GM19351 (cell line): Measurements from ENCODE around the gene METTL8.

Experiments
- ATAC-seq: cut with Tn5 transposase; IDR thresholded peaks from one replicate; pipeline ENCODE4 v1.9.1; 2021; ENCODE audit warnings: mild to moderate bottlenecking, moderate library complexity; ENCODE audit not compliant: unreplicated experiment

The METTL8 gene, protein sequence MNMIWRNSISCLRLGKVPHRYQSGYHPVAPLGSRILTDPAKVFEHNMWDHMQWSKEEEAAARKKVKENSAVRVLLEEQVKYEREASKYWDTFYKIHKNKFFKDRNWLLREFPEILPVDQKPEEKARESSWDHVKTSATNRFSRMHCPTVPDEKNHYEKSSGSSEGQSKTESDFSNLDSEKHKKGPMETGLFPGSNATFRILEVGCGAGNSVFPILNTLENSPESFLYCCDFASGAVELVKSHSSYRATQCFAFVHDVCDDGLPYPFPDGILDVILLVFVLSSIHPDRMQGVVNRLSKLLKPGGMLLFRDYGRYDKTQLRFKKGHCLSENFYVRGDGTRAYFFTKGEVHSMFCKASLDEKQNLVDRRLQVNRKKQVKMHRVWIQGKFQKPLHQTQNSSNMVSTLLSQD

DNA sequence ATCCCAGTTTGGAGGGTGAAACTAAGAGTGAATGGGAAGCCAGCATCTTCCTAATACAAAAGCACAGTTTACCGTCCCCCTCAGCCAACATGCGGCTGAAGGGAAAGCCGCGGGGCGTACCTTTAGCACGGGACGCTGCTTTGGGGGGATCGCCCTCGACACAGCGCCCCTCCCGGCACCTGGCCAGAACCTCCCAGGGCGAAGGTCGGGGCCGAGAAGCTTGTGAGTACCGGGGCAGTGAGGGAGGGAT, at the start of gene METTL8:
Gene METTL8, minus strand, starts transcription at position 228 of the 250 bp plus-strand sequence. CDS start 41,805 bp downstream, outside the sequence.
- no peak for ATAC-seq

- no peak for ATAC-seq
These were observed 49.1 kb upstream of the METTL8 start for GRCh38 chr2:171482877-171483276.

GRCh38 chr2:171482308-171482707, 48.5 kb upstream of the METTL8 start:
- peak; percentile 53 for ATAC-seq

DNA sequence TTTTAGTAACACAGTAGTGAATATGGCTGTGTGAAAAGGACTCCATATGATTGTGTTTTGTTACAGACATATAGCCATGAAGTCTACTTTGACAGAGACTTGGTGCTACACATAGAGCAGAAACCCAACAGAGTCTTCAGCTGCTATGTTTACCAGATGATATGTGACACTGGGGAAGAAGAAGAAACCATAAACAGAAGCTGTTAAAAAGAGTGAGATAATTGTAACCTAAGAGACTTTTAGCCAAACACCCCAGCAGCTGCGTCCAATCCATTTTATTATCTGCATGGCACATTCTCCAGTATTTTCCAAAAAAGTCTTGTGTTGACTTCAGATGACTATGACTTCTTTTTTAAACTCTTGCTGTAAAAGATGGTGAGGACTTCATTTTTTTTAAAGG, 47.1 kb upstream of the METTL8 start:
- ATAC-seq: no peak

DNA sequence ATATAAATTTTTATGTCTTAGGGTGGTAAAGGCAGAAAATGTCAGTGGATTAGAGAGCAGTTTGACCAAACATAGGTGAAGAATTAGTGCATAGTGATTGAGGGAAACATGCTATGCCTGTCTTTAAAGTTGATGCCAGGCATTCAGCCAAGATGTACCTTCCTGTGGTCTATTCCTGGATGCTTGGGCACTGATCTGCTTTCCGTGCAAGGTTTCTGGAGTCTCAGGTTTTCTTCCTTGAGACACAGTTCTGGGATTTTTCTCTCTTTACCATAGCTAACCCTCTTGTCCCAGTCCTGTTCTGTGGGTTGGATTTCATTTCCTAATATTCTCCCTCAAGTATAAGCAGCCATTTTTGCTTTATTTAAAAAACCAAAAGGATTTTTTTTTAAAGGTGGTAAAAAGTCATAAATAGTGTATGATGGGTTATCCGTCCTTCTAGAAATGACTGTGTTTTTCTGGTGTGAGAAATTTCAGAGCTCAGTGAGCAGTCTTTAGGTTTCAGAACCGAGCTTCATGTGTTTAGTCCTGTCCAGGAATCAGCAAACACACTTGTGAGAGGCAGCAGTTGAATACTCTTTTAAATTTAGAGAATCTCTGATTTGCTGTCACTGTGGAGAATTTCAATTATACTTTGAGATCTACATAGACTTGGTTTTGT, 45.5 kb upstream of the METTL8 start:
- ATAC-seq: peak; percentile 88

GRCh38 chr2:171478345-171478744, 44.6 kb upstream of the METTL8 start:
- ATAC-seq: no peak

DNA sequence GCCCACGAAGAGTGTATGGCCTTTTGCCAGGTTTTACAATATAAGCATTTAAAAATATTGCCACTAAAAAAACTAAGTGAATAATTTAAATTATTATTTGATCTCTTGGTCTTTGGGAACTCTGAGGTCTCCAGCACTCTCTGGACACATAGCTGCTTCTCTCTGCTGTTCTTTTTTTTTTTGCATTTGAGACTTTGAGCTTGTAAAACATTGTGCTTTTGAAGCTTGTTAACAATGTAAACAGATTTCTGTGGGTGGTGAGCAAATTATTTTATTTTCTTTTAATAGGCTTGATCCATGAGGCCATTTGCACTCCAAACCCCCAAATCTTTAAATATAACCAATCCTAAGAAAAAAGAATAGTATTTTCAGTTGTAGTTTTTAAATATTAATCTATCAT, 42.2 kb upstream of the METTL8 start:
- no peak for ATAC-seq

DNA sequence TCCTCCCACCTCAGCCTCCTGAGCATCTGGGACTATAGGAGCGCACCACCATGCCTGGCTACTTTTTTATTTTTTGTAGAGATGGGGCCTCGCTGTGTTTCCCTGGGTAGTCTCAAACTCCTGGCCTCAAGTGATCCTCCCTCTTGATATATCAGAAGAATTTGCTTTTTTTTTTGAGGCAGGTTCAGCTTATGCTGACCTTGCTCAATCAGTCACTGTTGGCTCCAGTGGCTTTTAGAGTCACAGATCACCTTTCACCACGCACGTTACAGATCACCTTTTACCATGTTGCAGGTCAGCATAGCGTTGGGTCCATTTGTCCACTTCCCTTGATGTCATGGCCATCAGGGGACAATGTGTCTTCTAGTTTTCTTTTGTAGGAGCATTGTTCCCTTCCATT, 36.3 kb upstream of the METTL8 start:
- no peak for ATAC-seq

GRCh38 chr2:171469176-171469575, 35.4 kb upstream of the METTL8 start:
- ATAC-seq: no peak

DNA sequence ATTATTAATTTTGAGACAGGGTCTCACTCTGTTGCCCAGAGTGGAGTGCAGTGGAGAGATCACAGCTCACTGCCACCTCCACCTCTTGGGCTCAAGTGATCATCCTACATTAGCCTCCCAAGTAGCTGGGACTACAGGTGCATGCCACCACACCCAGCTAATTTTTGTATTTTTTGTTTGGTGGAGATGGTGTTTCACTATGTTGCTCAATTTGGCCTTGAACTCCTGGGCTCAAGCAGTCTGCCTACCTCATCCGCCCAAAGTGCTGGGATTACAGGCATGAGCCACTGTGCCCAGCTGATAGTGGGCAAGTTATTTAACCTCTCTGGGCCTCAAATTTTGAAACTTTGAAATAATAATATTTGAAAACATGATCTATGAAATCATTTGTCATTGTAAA, 26.7 kb upstream of the METTL8 start:
- no peak for ATAC-seq

- no peak for ATAC-seq
These were observed 25.7 kb upstream of the METTL8 start for GRCh38 chr2:171459498-171459897.

DNA sequence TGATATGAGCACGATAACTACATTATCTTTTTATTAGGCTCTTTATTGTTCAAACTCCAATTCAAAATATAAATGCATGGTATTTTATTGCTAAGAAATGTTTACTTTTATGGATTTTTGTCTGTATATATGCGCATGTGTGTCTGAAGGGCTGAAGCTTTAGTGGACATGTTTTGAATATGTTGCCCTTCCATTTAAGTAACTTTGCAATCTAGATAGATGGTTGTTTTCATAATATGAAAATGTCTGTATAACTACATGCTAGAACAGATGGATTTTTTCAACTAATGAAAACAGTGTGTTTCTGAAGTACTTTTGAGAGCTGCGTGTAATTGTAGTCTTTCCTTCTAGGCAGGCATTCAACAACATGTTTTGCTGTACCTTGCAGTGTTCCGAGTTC, 19.0 kb upstream of the METTL8 start:
- no peak for ATAC-seq

- ATAC-seq: no peak
These were observed 17.3 kb upstream of the METTL8 start for GRCh38 chr2:171451074-171451473.

GRCh38 chr2:171447675-171448074, 13.9 kb upstream of the METTL8 start:
- ATAC-seq: no peak

DNA sequence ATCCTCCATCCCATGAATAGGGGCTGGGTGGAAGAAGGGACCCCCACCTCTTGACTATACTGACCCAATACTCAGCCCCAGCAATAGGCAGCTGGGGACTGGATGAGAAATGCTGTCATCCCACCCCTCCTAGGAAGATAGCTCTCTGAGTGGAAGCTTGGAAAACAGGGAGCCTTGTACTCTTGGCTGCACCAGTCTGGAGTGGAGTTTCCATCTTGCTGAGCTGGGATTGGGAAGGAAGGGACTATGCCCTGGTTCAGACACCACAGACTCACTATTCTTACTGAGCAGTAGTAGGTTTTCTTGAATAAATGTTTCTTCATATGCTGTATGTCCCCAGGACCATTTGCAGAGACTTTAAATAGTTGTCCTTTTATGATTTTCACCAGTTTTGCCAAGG, 7.7 kb upstream of the METTL8 start:
- no peak for ATAC-seq

GRCh38 chr2:171436307-171436706, 2.5 kb upstream of the METTL8 start:
- no peak for ATAC-seq

DNA sequence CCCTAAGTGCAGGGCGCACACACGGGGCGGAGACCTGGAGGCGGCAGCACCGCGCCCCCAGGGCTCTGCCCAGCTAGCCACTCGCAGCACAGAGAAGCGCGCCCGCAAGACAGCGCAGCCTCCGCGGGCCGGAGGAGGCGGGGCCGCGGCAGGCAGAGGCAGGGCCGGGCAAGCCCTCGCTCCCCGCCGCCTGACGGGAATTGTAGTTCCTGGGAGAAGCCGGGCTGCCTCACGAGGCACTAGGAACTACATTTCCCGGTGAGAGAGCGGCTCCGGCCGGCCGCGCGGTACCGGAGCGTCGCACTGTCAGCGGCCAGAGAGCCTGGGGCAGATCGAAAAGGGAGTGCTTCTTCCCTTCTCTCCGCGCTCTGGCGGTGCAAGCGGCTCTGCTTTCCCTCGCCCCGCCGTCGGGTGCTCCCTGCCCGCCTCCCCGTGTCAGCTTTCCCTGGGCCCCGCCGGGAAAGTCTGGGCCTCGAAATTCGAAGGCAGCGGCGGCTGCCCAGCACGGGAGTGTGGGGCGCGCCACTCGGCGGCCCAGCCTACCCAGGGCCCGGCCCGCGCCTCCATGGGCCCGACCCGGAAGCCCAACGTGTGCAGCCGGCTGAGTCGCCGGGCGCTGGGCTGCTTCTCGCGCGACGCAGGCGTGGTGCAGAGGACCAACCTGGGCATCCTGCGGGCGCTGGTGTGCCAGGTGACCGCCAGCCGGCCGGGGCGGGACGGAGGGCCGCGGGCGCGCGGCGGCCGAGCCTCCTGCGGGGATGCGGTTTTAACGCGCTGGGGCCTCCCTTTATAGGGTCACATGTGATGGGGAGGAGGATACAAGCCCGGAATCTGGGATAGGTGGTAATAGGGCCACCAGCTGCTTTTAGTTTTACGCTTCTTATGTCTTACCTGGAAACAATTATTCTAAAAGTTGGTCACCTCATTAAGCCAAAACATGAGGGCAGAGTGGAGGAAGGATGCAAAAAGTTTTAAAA, 511 bp upstream of the METTL8 start, which contains the start of gene DCAF17:
Gene DCAF17, plus strand, starts transcription at position 214 of the 977 bp plus-strand sequence. Its CDS starts 352 bp downstream, at position 566.
- ATAC-seq: peak; percentile 88

- ATAC-seq: no peak
These were observed 624 bp downstream of the METTL8 start for GRCh38 chr2:171432969-171433762.

DNA sequence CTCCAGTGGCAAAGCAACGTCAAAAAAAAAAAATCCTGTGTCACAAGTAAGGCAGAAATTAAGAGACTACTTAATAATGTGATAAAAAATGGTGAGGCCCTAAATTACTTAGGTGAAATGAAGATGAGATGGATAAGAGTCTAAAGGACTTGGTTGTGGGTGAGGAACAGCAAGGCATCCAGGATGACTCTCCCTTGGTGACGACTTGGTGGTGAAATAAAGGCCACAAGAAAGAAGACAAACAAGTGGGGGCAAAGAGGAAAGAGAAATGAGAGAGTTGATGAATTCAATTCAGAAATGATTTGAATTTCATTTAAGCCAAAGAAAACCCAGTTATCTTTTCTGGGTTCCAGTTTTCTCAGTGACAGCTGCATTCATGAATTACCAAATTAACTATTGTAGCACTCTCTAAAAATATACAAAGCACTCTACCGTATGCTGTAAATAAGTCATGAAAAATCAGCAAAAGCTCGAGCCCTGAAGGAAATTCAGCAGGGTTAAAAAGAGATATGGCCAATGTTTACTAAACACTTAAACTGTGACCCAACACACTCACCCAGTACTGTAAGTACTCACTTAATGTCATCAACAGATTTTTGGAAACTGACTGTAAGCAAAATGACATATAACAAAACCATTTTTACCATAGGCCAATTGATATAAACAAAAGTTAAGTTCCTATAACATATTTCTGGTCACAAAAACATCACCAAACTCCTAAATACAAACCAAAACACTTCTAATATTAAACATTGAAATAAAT, 1.4 kb downstream of the METTL8 start:
- ATAC-seq: no peak

GRCh38 chr2:171431677-171432167, 2.1 kb downstream of the METTL8 start:
- no peak for ATAC-seq
